PC-3 (cell line): ENCODE results near the gene LIMS1. TPM values are rescaled to one million over a fixed set of nuclear protein-coding genes. Genes with fewer than 3 reads are reported as not detected.

Experiments
- ATAC-seq: fragments of 200-7000 bp; cut with Tn5 transposase; 2 replicates; pipeline ENCODE4 v1.9.1; 2020; ENCODE audit warnings: mild to moderate bottlenecking, moderate library complexity
- BruUV-seq: library from RNA; stranded (reverse); fragments of 400-500 nt; replicated peaks from 2 replicates; lab custom pipeline; 2021; lab: Mats Ljungman, UMichigan
- CTCF ChIA-PET: fragments of 300-600 bp; sonication (Branson Sonifier 250); formaldehyde crosslinking; loops from one replicate; lab custom pipeline; 2022; ENCODE audit warnings: antibody characterized with exemption; lab: Charles Lee
- POLR2A ChIA-PET: fragments of 300-600 bp; sonication (Branson Sonifier 250); formaldehyde crosslinking; loops from one replicate; lab custom pipeline; 2022; ENCODE audit warnings: antibody characterized with exemption; ENCODE audit not compliant: unreplicated experiment; lab: Charles Lee
- DNase-seq: peaks from one replicate; pipeline ENCODE4 v3.0.0-alpha.2; 2015
- H2AFZ ChIP-seq: fragments of 300-600 bp; sonication (generic); 2 replicates; pipeline ENCODE4 v1.6.0; 2016; ENCODE audit warnings: antibody characterized with exemption, low read length
- H3F3A ChIP-seq: fragments of 300-600 bp; sonication (generic); one replicate; pipeline ENCODE4 v1.6.0; 2017; ENCODE audit warnings: antibody characterized with exemption, low read length, control low read depth, mild to moderate bottlenecking; ENCODE audit not compliant: unreplicated experiment
- H3K27ac ChIP-seq: fragments of 300-600 bp; sonication (generic); 2 replicates; pipeline ENCODE4 v1.5.1; 2016; ENCODE audit warnings: mild to moderate bottlenecking, low read length
- H3K27me3 ChIP-seq: fragments of 300-600 bp; sonication (generic); 2 replicates; pipeline ENCODE4 v1.6.1; 2016; ENCODE audit warnings: low read length, mixed read lengths
- H3K36me3 ChIP-seq: fragments of 300-600 bp; sonication (generic); 2 replicates; pipeline ENCODE4 v1.6.1; 2016; ENCODE audit warnings: low read depth, mixed run types, low read length, mixed read lengths
- H3K4me1 ChIP-seq: fragments of 300-600 bp; sonication (generic); 2 replicates; pipeline ENCODE4 v1.5.1; 2016; ENCODE audit warnings: low read length; ENCODE audit not compliant: insufficient read depth
- H3K4me2 ChIP-seq: fragments of 300-600 bp; sonication (generic); 2 replicates; pipeline ENCODE4 v1.6.0; 2016; ENCODE audit warnings: low read length
- H3K4me3 ChIP-seq: fragments of 300-600 bp; sonication (generic); 2 replicates; pipeline ENCODE4 v1.5.1; 2016; ENCODE audit warnings: mild to moderate bottlenecking, low read length, mixed read lengths
- H3K79me2 ChIP-seq: fragments of 300-600 bp; sonication (generic); 2 replicates; pipeline ENCODE4 v1.6.1; 2017; ENCODE audit warnings: low read length, mixed read lengths
- H3K9ac ChIP-seq: fragments of 300-600 bp; sonication (generic); 2 replicates; pipeline ENCODE4 v1.6.0; 2016; ENCODE audit warnings: mild to moderate bottlenecking, low read length
- H3K9me2 ChIP-seq: fragments of 300-600 bp; sonication (generic); replicated peaks from 2 replicates; pipeline ENCODE4 v1.6.1; 2016; ENCODE audit warnings: mixed run types, low read length, mixed read lengths
- H3K9me3 ChIP-seq: fragments of 300-600 bp; sonication (generic); 2 replicates; pipeline ENCODE4 v1.6.1; 2016; ENCODE audit warnings: low read length, mixed read lengths
- H4K20me1 ChIP-seq: fragments of 300-600 bp; sonication (generic); 2 replicates; pipeline ENCODE4 v1.6.1; 2016; ENCODE audit warnings: low read length, mixed read lengths
- CTCF ChIP-seq: fragments of 300-600 bp; sonication (generic); conservative IDR thresholded peaks from 2 replicates; pipeline ENCODE4 v1.5.1; 2017; ENCODE audit warnings: antibody characterized with exemption, low read depth, mild to moderate bottlenecking, low read length
- EZH2 ChIP-seq: fragments of 300-600 bp; sonication (generic); IDR thresholded peaks from one replicate; pipeline ENCODE4 v1.6.1; 2017; ENCODE audit warnings: antibody characterized with exemption, mild to moderate bottlenecking, low read length; ENCODE audit not compliant: unreplicated experiment
- EZH2phosphoT487 ChIP-seq: fragments of 300-600 bp; sonication (generic); IDR thresholded peaks from 2 replicates; pipeline ENCODE4 v1.6.1; 2018; ENCODE audit warnings: mild to moderate bottlenecking, antibody characterized with exemption, low read length, borderline replicate concordance
- intact Hi-C: fragments of 100-400 bp; cut with micrococcal nuclease; formaldehyde crosslinking; loops from 2 replicates; pipeline ENCODE4 v1.9.0; 2023
- total RNA-seq: library from RNA; depleted of rRNA; stranded (reverse); fragments of >200 nt; gene quantifications from 2 replicates; pipeline ENCODE4 v1.2.3, GENCODE V29; 2014

The LIMS1 gene
- total RNA-seq, 1 experiment from 2014 or later = 58.9 TPM

- no peak overlapping the region for H2AFZ ChIP-seq
- no peak overlapping the region for H3K4me2 ChIP-seq
- intact Hi-C loops = no loop called here
- CTCF ChIA-PET = no interaction called here
- H3K4me3 ChIP-seq = no peak overlapping the region
- peaks cover 11% of the 10 kb centered on the region for H3K4me1 ChIP-seq
- POLR2A ChIA-PET = no interaction called here
- no peak for ATAC-seq
- H3K9me3 ChIP-seq = no peaks in the 10 kb centered on the region
- H3K9ac ChIP-seq = no peak overlapping the region
- TF ChIP-seq CTCF (no peak), EZH2 (no peak), EZH2phosphoT487 (no peak)
- H3K9me2 ChIP-seq = no peaks in the 10 kb centered on the region
- no peaks in the 10 kb centered on the region for H3K27me3 ChIP-seq
- no peak overlapping the region for H3K27ac ChIP-seq
- H3K79me2 ChIP-seq = peaks cover 21% of the 10 kb centered on the region
- H4K20me1 ChIP-seq = peaks cover 12% of the 10 kb centered on the region; the same call in 1 of the 2 replicates
- DNase-seq = no peak
- no peaks in the 10 kb centered on the region for H3K36me3 ChIP-seq
- no TSS peak for BruUV-seq
- H3F3A ChIP-seq = no peaks in the 10 kb centered on the region
Measured at GRCh38 chr2:108531674-108532055, 2.6 kb upstream of the LIMS1 start.

- ATAC-seq (peak; percentile 17), DNase-seq (peak; percentile 48)
- Histone ChIP-seq H4K20me1 (peaks cover 34% of the 10 kb centered on the region), H3K36me3 (no peaks in the 10 kb centered on the region), H3K9me3 (no peaks in the 10 kb centered on the region), H3F3A (no peaks in the 10 kb centered on the region), H3K4me2 (peak overlapping the region; percentile 85), H3K27me3 (no peaks in the 10 kb centered on the region), H2AFZ (peak overlapping the region; percentile 52), H3K27ac (peak overlapping the region; percentile 16), H3K4me3 (peak overlapping the region; percentile 85), H3K4me1 (peaks cover 31% of the 10 kb centered on the region), H3K9me2 (no peaks in the 10 kb centered on the region), H3K9ac (peak overlapping the region; percentile 69), H3K79me2 (peaks cover 52% of the 10 kb centered on the region)
- intact Hi-C loops = loop anchor here (2.0 kb wide), 1 partner anchor 36 kb away; no protein-coding TSS in a partner anchor
- TF ChIP-seq CTCF (no peak), EZH2phosphoT487 (no peak), EZH2 (no peak)
- POLR2A ChIA-PET = interaction anchor here (0.8 kb wide), 1 partner anchor 37 kb away, joined by 5 read pairs; no protein-coding TSS in a partner anchor
- no TSS peak for BruUV-seq
- CTCF ChIA-PET = interaction anchor here (1.3 kb wide), 1 partner anchor 49 kb away, joined by 6 read pairs; no protein-coding TSS in a partner anchor
Measured at GRCh38 chr2:108534584-108535356, 500 bp downstream of the LIMS1 start.

GRCh38 chr2:108535357-108535631 is 1.0 kb downstream of the LIMS1 start:
- no peak; the same call in 1 of the 2 replicates for ATAC-seq
- Histone ChIP-seq H3K27me3 (no peaks in the 10 kb centered on the region), H3K79me2 (peaks cover 55% of the 10 kb centered on the region), H2AFZ (peak overlapping the region; percentile 52), H3K4me1 (peaks cover 31% of the 10 kb centered on the region), H3K27ac (peak overlapping the region; percentile 16; the same call in 1 of the 2 replicates), H3F3A (no peaks in the 10 kb centered on the region), H3K9me2 (no peaks in the 10 kb centered on the region), H3K9me3 (no peaks in the 10 kb centered on the region), H4K20me1 (peaks cover 34% of the 10 kb centered on the region), H3K4me2 (peak overlapping the region; percentile 85), H3K4me3 (peak overlapping the region; percentile 85), H3K9ac (peak overlapping the region; percentile 69), H3K36me3 (no peaks in the 10 kb centered on the region)
- POLR2A ChIA-PET = no interaction called here
- CTCF ChIA-PET = interaction anchor here (1.3 kb wide), 1 partner anchor 49 kb away, joined by 6 read pairs; no protein-coding TSS in a partner anchor
- intact Hi-C loops = loop anchor here (2.0 kb wide), 1 partner anchor 36 kb away; no protein-coding TSS in a partner anchor
- no peak for TF ChIP-seq EZH2phosphoT487
- no peak for TF ChIP-seq EZH2
- TF ChIP-seq CTCF = no peak
- TSS peak; percentile 38 for BruUV-seq
- peak; percentile 47 for DNase-seq
